Measurements from ENCODE around the gene R3HCC1L. TPM values are rescaled to one million over a fixed set of nuclear protein-coding genes. Genes with fewer than 3 reads are reported as not detected.
"Not testable (repeated sequence)": the region's sequence is repeated elsewhere in the genome, so short reads cannot be mapped to it uniquely, and the experiment has no call there.

R3HCC1L gene
- total RNA-seq, 3 donors from 2014 or later (not counting 1 experiment from before 2014, with no cell fraction given): 17.9 to 25.6 (median 23.3) TPM

- 97% methylated on average over 5 of the region's 5 CpGs for WGBS (ENCODE audit: insufficient coverage)
- H3K4me1 Mint-ChIP-seq: peaks cover 44 to 54% of the 10 kb centered on the region in 2 donors
- H3K27ac ChIP-seq (ENCODE audit: low read length): no peak overlapping the region
- no peaks in the 10 kb centered on the region for H3K27me3 Mint-ChIP-seq (ENCODE audit: low read depth in 2 of 2)
- ATAC-seq (no peak), DNase-seq (no peak)
- intact Hi-C loops (cut with micrococcal nuclease): no loop called here
- peaks cover 5% of the 10 kb centered on the region for H3K9me3 ChIP-seq (ENCODE audit: control insufficient read depth, insufficient read depth, low read length)
- H3K4me1 ChIP-seq (ENCODE audit: control insufficient read depth, insufficient read depth, low read length): no peaks in the 10 kb centered on the region
- no peaks in the 10 kb centered on the region for H3K27me3 ChIP-seq (ENCODE audit: control insufficient read depth, insufficient read depth, low read length)
- no peak overlapping the region for H3K4me3 ChIP-seq (ENCODE audit: low read length)
- H3K4me3 Mint-ChIP-seq: no peak overlapping the region
- peaks cover 2% of the 10 kb centered on the region for H3K36me3 ChIP-seq (ENCODE audit: control insufficient read depth, insufficient read depth, low read length)
- H3K9me3 Mint-ChIP-seq: peaks cover 11 to 23% of the 10 kb centered on the region in 2 donors
- H3K27ac Mint-ChIP-seq: no peak overlapping the region
- H3K36me3 Mint-ChIP-seq: peaks cover 29% of the 10 kb centered on the region
- no peak for TF ChIP-seq CTCF (IDR thresholded peaks at IDR 0.05)
These were observed 16.1 kb downstream of the R3HCC1L start for GRCh38 chr10:98150544-98150943.

GRCh38 chr10:98152778-98153177 lies 18.3 kb downstream of the R3HCC1L start:
- WGBS (ENCODE audit: insufficient coverage): 94% methylated on average over 30 of the region's 30 CpGs
- peaks cover 29% of the 10 kb centered on the region for H3K36me3 Mint-ChIP-seq
- ATAC-seq; H3K9me3 ChIP-seq (ENCODE audit: control insufficient read depth, insufficient read depth, low read length); H3K27me3 ChIP-seq (ENCODE audit: control insufficient read depth, insufficient read depth, low read length); H3K4me3 Mint-ChIP-seq; H3K27ac ChIP-seq (ENCODE audit: low read length); H3K27me3 Mint-ChIP-seq (ENCODE audit: low read depth in 2 of 2); H3K4me3 ChIP-seq (ENCODE audit: low read length); H3K27ac Mint-ChIP-seq; H3K4me1 ChIP-seq (ENCODE audit: control insufficient read depth, insufficient read depth, low read length); DNase-seq; intact Hi-C loops (cut with micrococcal nuclease): not testable (repeated sequence)
- H3K9me3 Mint-ChIP-seq: peaks cover 11 to 18% of the 10 kb centered on the region in 2 donors
- H3K36me3 ChIP-seq (ENCODE audit: control insufficient read depth, insufficient read depth, low read length): peaks cover 11% of the 10 kb centered on the region
- H3K4me1 Mint-ChIP-seq: peaks cover 47 to 60% of the 10 kb centered on the region in 2 donors

- peaks cover 46 to 54% of the 10 kb centered on the region in 2 donors for H3K4me1 Mint-ChIP-seq
- intact Hi-C loops (cut with micrococcal nuclease); ATAC-seq; DNase-seq; H3K27me3 Mint-ChIP-seq (ENCODE audit: low read depth in 2 of 2); H3K9me3 ChIP-seq (ENCODE audit: control insufficient read depth, insufficient read depth, low read length); H3K4me3 Mint-ChIP-seq; H3K4me3 ChIP-seq (ENCODE audit: low read length); H3K27ac Mint-ChIP-seq; H3K4me1 ChIP-seq (ENCODE audit: control insufficient read depth, insufficient read depth, low read length); H3K27ac ChIP-seq (ENCODE audit: low read length); H3K27me3 ChIP-seq (ENCODE audit: control insufficient read depth, insufficient read depth, low read length): not testable (repeated sequence)
- WGBS (ENCODE audit: insufficient coverage): 93% methylated on average over 7 of the region's 8 CpGs
- peaks cover 11 to 18% of the 10 kb centered on the region in 2 donors for H3K9me3 Mint-ChIP-seq
- H3K36me3 ChIP-seq (ENCODE audit: control insufficient read depth, insufficient read depth, low read length): peaks cover 14% of the 10 kb centered on the region
- H3K36me3 Mint-ChIP-seq: peaks cover 27% of the 10 kb centered on the region
These were observed 18.9 kb downstream of the R3HCC1L start for GRCh38 chr10:98153213-98153958.

GRCh38 chr10:98154076-98154475 lies 19.6 kb downstream of the R3HCC1L start:
- Histone ChIP-seq H3K27me3 (ENCODE audit: control insufficient read depth, insufficient read depth, low read length) (no peaks in the 10 kb centered on the region), H3K4me1 (ENCODE audit: control insufficient read depth, insufficient read depth, low read length) (no peaks in the 10 kb centered on the region), H3K36me3 (ENCODE audit: control insufficient read depth, insufficient read depth, low read length) (peaks cover 14% of the 10 kb centered on the region), H3K4me3 (ENCODE audit: low read length) (no peak overlapping the region), H3K9me3 (ENCODE audit: control insufficient read depth, insufficient read depth, low read length) (peaks cover 5% of the 10 kb centered on the region), H3K27ac (ENCODE audit: low read length) (no peak overlapping the region)
- H3K27me3 Mint-ChIP-seq (ENCODE audit: low read depth in 2 of 2): no peaks in the 10 kb centered on the region
- ATAC-seq (no peak), DNase-seq (no peak)
- H3K36me3 Mint-ChIP-seq: peaks cover 20% of the 10 kb centered on the region
- no peak overlapping the region for H3K27ac Mint-ChIP-seq
- H3K9me3 Mint-ChIP-seq: peaks cover 11 to 12% of the 10 kb centered on the region in 2 donors
- no peak overlapping the region for H3K4me3 Mint-ChIP-seq
- TF ChIP-seq CTCF (IDR thresholded peaks at IDR 0.05): no peak
- peaks cover 39 to 47% of the 10 kb centered on the region in 2 donors for H3K4me1 Mint-ChIP-seq
- WGBS (ENCODE audit: insufficient coverage): 97% methylated on average over 2 of the region's 3 CpGs
- intact Hi-C loops (cut with micrococcal nuclease): no loop called here
